RPMI7951 (cell line): Measurements from ENCODE around the gene SCAF4. TPM values are rescaled to one million over a fixed set of nuclear protein-coding genes. Genes with fewer than 3 reads are reported as not detected.
"Not testable (repeated sequence)": the region's sequence is repeated elsewhere in the genome, so short reads cannot be mapped to it uniquely, and the experiment has no call there.

Source experiments
- DNase-seq: peaks from one replicate; pipeline ENCODE4 v3.0.0-alpha.2; 2012; ENCODE audit warnings: low read depth
- total RNA-seq: library from RNA; depleted of rRNA; stranded (reverse); fragments of >200 nt; shearing (Covaris generic); gene quantifications from 2 replicates; pipeline ENCODE4 v1.2.3, GENCODE V29; 2014

Gene SCAF4
- total RNA-seq, 1 experiment from 2014 or later = 4.3 TPM

GRCh38 chr21:31671146-31671716 is 60.7 kb downstream of the SCAF4 start:
- DNase-seq = no peak

DNA sequence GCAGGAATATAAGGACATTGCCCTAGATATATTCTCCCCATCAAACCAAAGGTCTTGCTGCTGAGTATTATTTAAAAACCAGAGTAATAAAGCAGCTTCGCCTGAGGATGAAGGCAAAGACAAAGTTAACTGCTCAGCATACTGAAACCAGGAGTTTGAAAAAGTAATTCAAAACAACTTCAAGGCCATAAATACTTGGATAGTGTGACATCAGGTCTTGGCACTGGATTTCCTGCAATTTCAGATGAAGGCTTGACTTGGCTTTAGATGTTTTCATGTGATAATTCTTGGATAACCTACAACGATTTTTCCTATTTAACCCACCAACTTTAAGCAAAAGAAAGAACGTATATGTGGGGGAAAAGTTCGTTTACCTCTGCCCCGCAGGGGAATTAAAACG is 61.8 kb downstream of the SCAF4 start:
- no peak for DNase-seq

DNA sequence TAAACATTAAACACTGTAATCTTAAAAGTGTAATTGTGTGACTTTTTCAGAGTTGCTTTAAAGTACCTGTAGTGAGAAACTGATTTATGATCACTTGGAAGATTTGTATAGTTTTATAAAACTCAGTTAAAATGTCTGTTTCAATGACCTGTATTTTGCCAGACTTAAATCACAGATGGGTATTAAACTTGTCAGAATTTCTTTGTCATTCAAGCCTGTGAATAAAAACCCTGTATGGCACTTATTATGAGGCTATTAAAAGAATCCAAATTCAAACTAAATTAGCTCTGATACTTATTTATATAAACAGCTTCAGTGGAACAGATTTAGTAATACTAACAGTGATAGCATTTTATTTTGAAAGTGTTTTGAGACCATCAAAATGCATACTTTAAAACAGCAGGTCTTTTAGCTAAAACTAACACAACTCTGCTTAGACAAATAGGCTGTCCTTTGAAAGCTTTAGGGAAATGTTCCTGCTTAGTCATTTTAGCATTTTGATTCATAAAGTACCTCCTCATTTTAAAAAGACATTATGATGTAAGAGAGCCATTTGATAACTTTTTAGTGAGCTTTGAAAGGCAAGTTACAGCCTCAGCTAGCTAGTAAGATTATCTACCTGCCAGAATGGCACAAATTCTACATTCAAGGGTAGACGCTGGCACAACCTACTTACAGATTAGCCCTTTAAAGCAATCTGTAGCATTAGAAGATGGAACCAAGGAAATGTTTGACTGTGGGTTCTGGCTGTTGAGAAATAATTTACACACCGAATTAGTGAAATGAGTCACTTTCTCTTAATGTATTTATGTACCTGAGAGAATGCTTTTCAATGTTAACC is 63.0 kb downstream of the SCAF4 start:
- no peak for DNase-seq

- DNase-seq = no peak
These were observed 64.3 kb downstream of the SCAF4 start for GRCh38 chr21:31667639-31668038.

- no peak for DNase-seq
These were observed 64.8 kb downstream of the SCAF4 start for GRCh38 chr21:31667132-31667531.

DNA sequence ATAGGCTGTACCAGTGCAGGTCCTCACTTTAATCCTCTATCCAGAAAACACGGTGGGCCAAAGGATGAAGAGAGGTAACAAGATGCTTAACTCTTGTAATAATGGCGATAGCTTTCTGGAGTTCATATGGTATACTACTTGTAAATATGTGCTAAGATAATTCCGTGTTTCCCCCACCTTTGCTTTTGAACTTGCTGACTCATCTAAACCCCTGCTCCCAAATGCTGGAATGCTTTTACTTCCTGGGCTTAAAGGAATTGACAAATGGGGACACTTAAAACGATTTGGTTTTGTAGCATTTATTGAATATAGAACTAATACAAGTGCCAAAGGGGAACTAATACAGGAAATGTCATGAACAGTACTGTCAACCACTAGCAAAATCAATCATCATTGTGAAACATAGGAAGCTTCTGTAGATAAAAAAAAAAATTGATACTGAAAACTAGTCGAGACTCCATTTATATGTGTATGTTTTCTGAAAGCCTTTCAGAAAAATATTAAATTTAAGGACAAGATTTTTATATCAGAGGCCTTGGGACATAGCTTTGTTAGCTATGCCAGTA is 65.4 kb downstream of the SCAF4 start:
- DNase-seq = no peak

DNA sequence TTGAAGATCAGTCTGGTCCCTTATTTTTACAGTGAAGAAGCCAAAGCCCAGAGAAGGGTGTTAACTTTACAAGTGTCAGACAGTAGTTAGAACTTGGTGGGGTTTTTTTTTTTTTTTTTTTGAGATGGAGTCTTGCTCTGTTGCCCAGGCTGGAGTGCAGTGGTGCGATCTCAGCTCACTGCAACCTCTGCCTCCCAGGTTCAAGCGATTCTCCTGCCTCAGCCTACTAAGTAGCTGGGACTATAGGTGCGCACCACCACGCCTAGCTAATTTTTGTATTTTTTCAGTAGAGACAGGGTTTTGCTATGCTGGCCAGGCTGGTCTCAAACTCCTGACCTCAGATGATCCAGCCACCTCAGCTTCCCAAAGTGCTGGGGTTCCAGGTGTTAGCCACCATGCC is 66.0 kb downstream of the SCAF4 start:
- DNase-seq = not testable (repeated sequence)

DNA sequence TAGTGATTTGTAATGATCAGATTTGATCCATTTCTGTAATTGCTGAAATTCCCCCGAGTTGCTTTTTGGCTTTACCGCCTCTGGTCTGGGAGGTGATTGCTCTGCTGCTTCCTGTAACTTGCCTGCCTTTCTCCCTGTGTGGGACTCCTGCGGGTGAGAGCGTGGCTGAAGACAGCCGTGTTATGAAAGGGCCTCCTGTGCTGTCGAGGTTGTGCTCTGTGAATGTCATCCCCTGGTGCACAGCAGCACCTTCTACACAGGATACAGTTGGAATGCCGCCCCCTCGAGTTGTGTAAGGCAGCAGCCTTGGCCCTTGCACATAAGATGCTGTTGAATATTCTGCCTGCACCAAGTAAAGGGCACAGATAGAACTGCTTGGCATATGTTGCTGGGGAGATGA is 66.5 kb downstream of the SCAF4 start:
- no peak for DNase-seq

DNA sequence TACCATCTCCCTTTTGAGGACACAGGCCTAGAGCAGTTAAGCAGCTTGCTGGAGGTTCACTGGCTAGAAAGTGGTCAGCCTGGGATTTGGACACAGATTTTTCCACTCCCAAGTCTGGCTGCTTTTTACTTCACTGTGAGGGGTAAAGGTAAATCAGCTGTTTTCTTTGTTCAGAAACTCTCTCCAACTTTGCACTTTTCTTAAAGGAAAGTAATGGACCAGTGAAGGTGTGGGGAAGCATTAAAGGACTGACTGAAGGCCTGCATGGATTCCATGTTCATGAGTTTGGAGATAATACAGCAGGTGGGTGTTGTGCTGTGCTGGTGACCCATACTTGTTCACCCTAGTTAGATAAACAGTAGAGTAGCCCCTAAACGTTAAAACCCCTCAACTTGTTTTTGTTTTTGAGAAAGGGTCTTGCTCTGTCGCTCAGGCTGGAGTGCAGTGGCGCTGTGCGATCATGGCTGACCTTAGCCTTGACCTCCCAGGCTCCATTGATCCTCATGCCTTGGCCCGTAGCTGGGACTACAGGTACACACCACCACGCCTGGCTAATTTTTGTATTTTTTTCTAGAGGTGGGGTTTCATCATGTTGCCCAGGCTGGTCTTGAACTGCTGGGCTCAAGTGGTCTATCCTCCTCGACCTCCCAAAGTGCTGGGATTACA is 68.2 kb downstream of the SCAF4 start:
- no peak for DNase-seq

DNA sequence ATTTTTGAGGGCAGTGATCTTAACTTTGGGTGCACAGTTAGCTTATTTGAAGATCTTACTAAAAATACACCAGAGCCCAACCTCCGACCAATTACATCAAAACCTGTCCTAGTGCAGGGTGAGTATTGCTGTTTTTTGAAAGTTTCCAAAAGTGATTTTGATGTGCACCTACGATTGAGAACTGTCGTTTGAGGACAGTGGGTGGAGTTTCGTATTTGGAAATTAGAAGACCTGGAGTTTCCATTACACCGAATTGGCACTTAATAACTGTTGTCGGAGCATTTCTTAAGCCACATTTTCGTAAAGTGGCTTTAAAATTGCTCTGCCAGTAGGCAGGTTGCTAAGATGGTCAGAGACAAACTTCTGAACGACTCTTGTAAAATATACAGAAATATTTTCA is 71.3 kb downstream of the SCAF4 start:
- no peak for DNase-seq

DNA sequence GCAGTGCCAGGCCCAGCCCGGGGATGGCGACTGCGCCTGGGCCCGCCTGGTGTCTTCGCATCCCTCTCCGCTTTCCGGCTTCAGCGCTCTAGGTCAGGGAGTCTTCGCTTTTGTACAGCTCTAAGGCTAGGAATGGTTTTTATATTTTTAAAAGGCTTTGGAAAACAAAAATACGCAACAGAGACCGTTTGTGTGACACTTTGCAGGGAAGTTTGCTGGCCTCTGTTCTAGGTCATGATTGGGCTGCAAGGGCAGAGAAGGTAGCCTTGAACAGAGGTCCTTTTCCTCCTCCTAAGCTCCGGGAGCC is 71.7 kb downstream of the SCAF4 start:
- DNase-seq = no peak

- DNase-seq = peak; percentile 89
These were observed 72.2 kb downstream of the SCAF4 start, which contains the start of gene SOD1 for GRCh38 chr21:31659536-31660258. Gene SOD1, plus strand, starts transcription at chr21:31659693. Its CDS starts 77 bp downstream, at chr21:31659770.

GRCh38 chr21:31659286-31659535 is 72.7 kb downstream of the SCAF4 start:
- no peak for DNase-seq

DNA sequence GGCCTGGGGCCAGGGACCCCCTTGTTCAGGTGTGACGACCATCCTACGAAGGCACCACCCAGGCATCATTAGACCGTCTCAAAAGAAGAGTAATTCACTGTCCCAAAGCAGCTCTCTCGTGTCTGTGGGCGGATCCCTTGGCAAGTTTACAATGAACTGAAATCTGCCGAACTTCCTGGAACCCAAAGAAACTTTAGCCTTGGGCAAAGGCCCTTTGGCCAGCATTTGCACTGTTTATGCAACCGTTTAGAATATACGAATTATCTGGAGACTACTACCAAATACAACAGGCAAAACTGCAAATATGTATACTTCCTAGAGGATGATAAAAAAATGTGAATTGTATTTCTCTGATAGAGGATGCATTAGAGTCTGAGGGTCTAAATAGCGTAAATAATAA is 73.9 kb downstream of the SCAF4 start:
- no peak for DNase-seq

DNA sequence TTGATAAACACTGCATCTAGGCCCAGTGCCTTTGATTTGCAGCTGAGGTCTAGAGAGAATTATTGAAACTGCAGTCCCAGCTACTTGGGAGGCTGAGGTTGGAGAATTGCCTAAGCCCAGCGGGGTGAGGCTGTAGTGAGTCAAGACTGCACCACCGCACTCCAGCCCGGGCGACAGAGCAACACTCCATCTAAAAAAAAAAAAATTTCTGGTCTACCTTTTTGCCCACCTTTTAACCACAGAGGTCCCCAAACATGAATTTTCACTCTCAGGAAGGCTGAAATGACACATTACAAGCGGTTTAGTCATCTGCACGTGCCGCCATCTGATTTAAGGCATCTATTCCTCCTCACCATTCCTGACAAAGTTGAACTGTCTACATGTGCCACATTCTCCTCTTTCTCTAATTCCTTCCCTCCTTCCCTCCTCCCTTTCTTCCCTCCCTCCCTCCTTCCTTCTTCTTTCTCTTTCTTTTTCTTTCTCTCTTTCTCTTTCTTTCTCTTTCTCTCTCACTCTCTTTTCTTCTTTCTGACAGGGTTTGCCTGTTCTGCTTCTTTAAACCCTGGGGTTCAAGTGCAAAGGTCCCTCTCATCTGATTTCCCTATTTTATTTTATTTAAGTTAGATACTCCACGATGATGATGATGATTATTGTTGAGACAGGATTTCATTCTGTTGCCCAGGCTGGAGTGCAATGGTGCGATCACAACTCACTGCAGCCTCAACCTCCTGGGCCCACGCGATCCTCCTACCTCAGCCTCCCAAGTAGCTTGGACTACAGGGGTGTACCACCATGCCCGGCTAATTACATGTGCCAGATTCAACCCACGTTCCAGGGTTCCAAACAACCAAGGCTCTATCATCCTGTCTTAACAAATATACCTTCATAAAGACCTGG is 75.5 kb downstream of the SCAF4 start:
- peak; percentile 44 for DNase-seq

DNA sequence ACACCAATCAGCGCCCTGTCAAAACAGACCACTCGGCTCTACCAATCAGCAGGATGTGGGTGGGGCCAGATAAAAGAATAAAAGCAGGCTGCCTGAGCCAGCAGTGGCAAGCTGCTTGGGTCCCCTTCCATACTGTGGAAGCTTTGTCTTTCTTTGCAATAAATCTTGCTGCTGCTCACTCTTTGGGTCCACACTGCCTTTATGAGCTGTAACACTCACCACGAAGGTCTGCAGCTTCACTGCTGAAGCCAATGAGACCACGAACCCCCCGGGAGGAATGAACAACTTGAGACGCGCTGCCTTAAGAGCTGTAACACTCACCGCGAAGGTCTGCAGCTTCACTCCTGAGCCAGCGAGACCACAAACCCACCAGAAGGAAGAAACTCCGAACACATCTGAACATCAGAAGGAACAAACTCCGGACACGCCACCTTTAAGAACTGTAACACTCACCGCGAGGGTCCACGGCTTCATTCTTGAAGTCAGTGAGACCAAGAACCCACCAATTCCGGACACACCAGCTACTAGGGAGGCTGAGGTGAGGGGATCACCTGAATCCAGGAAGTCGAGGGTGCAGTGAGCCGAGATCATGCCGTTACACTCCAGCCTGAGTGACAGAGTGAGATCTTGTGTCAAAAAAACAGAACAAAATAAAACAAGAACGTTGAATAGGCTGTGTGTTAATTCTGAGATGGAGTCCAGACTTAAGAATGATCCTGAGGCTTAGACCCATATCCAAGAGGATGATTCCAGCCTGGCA is 76.9 kb downstream of the SCAF4 start:
- DNase-seq = not testable (repeated sequence)

- DNase-seq = no peak
These were observed 77.6 kb downstream of the SCAF4 start for GRCh38 chr21:31654340-31654739.

DNA sequence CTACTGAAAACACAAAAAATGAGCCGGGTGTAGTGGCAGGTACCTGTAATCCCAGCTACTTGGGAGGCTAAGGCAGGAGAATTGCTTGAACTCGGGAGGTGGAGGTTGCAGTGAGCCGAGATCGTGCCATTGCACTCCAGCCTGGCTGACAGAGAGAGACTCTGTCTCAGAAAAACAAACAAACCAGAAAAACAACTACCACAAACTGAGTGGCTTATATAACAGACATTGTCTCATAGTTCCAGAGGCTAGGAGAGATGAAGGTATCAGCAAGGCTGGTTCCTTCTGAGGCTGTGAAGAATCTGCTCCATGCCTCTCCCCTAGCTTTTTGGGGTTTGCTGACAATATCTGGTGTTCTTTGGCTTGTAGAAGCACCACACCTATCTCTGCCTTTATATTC is 80.4 kb downstream of the SCAF4 start:
- DNase-seq = not testable (repeated sequence)

GRCh38 chr21:31650930-31651329 is 81.0 kb downstream of the SCAF4 start:
- DNase-seq = no peak

DNA sequence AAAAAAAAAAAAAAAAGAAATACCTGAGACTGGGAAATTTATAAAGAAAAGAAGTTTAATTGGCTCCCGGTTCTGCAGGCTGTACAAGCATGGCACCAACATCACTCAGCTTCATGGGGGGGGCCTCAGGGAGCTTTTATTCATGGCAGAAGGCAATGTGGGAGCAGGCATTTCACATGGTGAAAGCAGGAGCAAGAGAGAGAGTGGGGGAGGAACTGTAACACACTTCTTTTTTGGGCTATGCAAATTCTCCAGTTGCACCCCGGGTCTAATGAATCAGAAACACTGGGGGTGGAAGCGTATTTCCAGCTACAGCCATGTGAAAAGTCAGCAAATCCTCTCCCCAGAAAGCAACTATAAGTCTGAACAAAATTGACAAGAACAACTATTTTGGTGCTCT is 84.3 kb downstream of the SCAF4 start:
- no peak for DNase-seq

DNA sequence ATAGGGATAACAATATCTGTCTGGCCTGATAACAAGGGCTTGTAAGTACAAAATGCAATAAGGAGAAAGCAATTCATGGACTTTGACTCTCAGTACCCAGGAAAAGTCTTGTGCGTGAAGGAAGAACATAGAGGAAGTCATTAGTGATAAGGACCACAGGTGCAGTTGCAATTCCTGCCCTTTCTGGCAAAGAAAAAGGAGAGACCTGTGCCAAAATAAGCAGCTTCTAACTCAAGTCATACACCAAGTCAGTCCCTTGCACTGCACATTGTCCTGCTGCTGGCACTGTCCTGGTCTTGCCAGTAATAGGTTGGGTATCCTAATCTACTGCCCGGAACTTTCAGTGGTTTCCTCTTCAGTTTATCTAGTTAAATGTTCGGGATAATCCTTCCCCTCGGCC is 87.3 kb downstream of the SCAF4 start:
- DNase-seq = no peak
